ENCODE data around the gene NEDD4. TPM values are rescaled to one million over a fixed set of nuclear protein-coding genes. Genes with fewer than 3 reads are reported as not detected.
A peak's percentile ranks its signal among the peaks of the same experiment; 100 is the strongest.

Gene NEDD4
- total RNA-seq, 4 donors from 2014 or later, result 36.3 to 87.1 (median 72.3) TPM

DNA sequence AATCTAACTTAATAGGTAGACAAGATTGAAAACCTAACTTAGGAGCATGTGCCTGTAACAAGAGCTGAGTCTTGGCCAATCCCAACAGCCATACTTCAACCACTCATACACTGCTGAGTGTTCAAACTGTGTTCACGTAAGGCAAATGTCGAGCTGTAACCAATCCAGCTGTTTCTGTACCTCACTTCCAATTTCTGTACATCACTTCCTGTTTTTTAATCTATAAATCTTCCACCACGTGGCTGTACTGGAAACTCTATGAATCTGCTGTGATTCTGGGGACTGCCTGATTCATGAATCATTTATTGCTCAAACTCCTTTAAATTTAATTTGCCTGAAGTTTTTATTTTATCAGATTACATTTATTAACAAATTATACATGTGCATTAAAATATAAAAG, 44.6 kb upstream of the NEDD4 start:
- no peaks in the 10 kb centered on the region for H3K27me3 ChIP-seq
- H3K4me3 ChIP-seq, result no peak overlapping the region
- peaks cover 0 to 8% (median 0%) of the 10 kb centered on the region in 4 donors for H3K4me1 ChIP-seq
- TF ChIP-seq, protein P1, sequence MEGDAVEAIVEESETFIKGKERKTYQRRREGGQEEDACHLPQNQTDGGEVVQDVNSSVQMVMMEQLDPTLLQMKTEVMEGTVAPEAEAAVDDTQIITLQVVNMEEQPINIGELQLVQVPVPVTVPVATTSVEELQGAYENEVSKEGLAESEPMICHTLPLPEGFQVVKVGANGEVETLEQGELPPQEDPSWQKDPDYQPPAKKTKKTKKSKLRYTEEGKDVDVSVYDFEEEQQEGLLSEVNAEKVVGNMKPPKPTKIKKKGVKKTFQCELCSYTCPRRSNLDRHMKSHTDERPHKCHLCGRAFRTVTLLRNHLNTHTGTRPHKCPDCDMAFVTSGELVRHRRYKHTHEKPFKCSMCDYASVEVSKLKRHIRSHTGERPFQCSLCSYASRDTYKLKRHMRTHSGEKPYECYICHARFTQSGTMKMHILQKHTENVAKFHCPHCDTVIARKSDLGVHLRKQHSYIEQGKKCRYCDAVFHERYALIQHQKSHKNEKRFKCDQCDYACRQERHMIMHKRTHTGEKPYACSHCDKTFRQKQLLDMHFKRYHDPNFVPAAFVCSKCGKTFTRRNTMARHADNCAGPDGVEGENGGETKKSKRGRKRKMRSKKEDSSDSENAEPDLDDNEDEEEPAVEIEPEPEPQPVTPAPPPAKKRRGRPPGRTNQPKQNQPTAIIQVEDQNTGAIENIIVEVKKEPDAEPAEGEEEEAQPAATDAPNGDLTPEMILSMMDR (IDR thresholded peaks at IDR 0.05), result no peak
- no peak for TF ChIP-seq POLR2A (IDR thresholded peaks at IDR 0.05)
- H3K27ac ChIP-seq, result no peak overlapping the region
- H3K36me3 ChIP-seq, result no peaks in the 10 kb centered on the region
- no peaks in the 10 kb centered on the region for H3K9me3 ChIP-seq
- no peak for DNase-seq

DNA sequence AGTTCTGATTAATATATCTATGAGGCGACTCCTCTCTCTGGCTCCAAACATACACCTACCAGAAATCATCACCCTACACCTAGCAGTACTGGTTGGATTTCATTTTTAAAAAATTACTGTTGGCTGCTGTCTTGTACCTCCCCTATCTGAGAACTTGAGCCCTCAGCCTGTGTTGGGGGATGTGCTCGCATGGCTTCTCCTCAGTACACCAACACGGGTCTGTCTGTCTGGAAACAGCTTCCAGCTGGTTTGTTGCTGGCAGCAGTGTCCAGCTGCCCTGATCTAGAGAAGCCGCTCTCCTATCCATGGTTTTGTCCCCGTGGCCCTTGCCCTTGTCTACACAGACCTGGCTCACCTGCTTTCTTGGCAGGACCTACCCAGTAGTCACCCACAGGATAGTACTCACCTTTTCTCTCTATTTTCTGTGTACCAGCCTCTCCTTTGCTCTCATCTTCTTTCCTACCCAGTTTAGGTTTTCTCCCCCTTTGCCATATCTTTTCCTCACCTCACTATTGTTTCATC, 43.2 kb upstream of the NEDD4 start:
- H3K9me3 ChIP-seq, result no peaks in the 10 kb centered on the region
- TF ChIP-seq, protein P1 (IDR thresholded peaks at IDR 0.05), result no peak
- no peak for TF ChIP-seq POLR2A (IDR thresholded peaks at IDR 0.05)
- peaks cover 0 to 8% (median 0%) of the 10 kb centered on the region in 4 donors for H3K4me1 ChIP-seq
- no peak overlapping the region for H3K27ac ChIP-seq
- no peak overlapping the region for H3K4me3 ChIP-seq
- DNase-seq, result no peak
- H3K27me3 ChIP-seq, result no peaks in the 10 kb centered on the region
- H3K36me3 ChIP-seq, result no peaks in the 10 kb centered on the region

DNA sequence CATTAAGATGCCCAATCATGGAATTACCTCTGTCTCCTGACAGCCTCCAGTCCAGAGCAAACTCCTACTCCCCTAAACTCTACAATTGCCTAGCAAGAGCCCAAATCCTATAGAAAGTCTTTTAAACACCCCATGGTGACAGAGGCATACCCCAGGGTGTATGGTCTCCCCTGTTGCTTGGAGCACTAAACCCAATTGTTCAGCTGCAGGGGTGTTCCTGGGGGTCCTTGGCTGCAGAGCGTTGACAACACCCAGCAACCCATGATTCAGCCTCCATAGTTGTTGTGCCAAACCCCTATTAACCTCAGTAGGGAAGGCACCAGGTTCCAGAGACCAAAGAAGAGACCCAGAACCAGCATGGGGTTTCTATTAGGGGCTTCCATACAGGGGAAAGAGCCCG, 41.8 kb upstream of the NEDD4 start:
- no peaks in the 10 kb centered on the region for H3K36me3 ChIP-seq
- TF ChIP-seq, protein P1 (IDR thresholded peaks at IDR 0.05), result no peak
- no peak for TF ChIP-seq POLR2A (IDR thresholded peaks at IDR 0.05)
- H3K9me3 ChIP-seq, result no peaks in the 10 kb centered on the region
- DNase-seq, result no peak
- no peak overlapping the region for H3K4me3 ChIP-seq
- H3K27ac ChIP-seq, result no peak overlapping the region
- no peaks in the 10 kb centered on the region for H3K27me3 ChIP-seq
- H3K4me1 ChIP-seq, result peaks cover 0 to 7% (median 0%) of the 10 kb centered on the region in 4 donors

DNA sequence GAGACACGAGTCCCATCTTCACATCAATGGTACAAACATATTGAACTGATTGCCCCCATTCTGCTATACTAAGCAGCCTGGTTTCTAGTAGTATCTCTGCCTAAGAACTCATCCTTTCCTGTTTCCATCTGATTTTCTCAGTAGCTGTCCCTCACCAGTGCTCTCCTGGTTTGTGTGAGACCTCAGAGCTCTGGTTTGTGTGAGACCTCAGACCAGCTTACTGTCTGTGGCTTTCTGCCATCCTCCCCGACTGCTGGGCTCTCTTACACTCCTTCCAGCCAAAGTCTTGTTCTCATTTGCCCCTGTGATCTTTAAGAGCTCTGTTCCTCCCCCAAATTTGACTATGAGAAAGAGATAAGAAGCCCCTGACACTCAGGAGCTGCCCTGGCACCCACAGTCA, 41.1 kb upstream of the NEDD4 start:
- no peak overlapping the region for H3K4me3 ChIP-seq
- H3K36me3 ChIP-seq, result no peaks in the 10 kb centered on the region
- TF ChIP-seq, protein P1 (IDR thresholded peaks at IDR 0.05), result no peak
- no peak for TF ChIP-seq POLR2A (IDR thresholded peaks at IDR 0.05)
- H3K4me1 ChIP-seq, result peaks cover 0 to under 1% (median 0%) of the 10 kb centered on the region in 4 donors
- H3K9me3 ChIP-seq, result no peaks in the 10 kb centered on the region
- no peaks in the 10 kb centered on the region for H3K27me3 ChIP-seq
- H3K27ac ChIP-seq, result no peak overlapping the region
- DNase-seq, result no peak

DNA sequence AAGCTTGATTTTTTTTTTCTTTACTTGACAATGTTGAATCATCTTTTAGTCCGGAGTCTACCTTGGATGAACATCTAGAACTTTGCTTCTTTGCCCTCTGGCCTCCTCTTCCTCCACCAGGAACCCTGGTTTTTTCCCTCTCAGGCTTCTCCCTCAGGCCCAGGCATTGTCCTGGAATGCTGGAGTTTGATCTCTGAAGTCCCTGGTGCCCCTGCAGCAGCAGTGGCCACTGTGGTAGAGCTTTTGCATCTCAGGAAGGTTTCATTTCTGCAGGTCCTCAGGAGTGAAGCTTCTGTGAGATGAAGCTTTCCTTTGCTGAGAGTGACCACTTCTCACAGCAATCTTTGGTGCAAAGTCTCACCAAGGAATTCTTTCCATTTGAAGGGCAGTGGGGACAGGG, 39.0 kb upstream of the NEDD4 start:
- Histone ChIP-seq H3K4me3 (no peak overlapping the region), H3K9me3 (no peaks in the 10 kb centered on the region), H3K27ac (peak overlapping the region in 2 of 4 donors; percentile 51 to 60), H3K4me1 (no peaks in the 10 kb centered on the region), H3K36me3 (no peaks in the 10 kb centered on the region), H3K27me3 (no peaks in the 10 kb centered on the region)
- no peak for TF ChIP-seq POLR2A (IDR thresholded peaks at IDR 0.05)
- TF ChIP-seq, protein P1 (IDR thresholded peaks at IDR 0.05), result no peak
- peak in 2 of 3 donors; percentile 54 for DNase-seq

DNA sequence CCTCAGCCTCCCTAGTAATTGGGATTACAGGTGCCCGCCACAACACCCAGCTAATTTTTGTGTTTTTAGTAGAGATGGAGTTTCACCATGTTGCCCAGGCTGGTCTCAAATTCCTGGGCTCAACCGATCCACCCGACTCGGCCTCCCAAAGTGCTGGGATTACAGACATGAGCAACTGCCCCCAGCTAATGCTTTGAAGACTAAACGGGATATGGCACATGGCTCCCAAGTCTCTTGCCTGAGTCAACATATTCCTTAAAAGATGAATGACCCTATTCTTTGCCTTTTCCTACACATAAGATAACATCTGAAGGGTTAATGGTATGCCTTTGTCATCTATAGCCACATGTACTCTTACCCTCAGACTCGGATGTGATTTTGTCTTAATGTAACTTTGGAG, 38.4 kb upstream of the NEDD4 start:
- Histone ChIP-seq H3K36me3 (no peaks in the 10 kb centered on the region), H3K9me3 (no peaks in the 10 kb centered on the region), H3K4me3 (no peak overlapping the region), H3K4me1 (no peaks in the 10 kb centered on the region), H3K27ac (peak overlapping the region in 2 of 4 donors; percentile 48 to 51), H3K27me3 (no peaks in the 10 kb centered on the region)
- no peak for DNase-seq
- no peak for TF ChIP-seq POLR2A (IDR thresholded peaks at IDR 0.05)
- TF ChIP-seq, protein P1 (IDR thresholded peaks at IDR 0.05), result no peak

All from Peyer's patch (tissue), 4 donors.